Measurements from ENCODE around the gene RALGAPB. TPM values are rescaled to one million over a fixed set of nuclear protein-coding genes. Genes with fewer than 3 reads are reported as not detected.

RALGAPB gene
- total RNA-seq, 1 donor from 2014 or later: 35.7 TPM

DNA sequence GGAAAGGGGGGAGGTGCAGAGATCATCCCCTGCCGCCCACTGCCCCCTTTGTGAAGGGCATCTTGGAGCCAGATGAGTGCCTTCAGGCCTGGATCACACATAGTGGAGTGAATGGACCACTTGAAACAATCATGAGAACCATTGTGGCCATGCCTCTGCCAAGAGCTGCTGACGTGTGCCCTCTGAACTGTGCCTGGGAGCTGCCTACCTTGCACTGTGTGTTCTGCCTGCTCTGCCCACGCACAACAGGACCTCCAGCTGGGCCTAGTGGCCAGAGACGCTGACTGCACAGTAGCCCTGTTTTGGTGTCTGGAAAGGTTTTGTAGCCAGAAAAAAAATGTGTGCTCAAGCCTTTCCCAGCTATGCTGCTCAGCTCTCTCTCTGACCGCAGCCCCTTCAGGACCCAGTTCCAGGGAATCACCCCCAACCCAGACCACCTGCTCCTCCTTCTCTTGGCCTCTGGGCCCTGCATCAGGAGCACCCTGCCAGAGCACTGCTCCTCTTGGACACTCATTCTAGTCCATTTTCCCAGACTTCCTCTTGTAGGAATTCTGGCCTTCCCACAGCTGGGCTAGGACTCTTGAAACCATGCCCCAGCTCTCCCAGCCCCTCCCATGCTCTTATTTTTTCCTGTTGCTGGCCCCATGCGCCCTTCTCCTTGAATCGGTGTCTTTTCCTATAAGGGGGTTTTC lies 106.7 kb downstream of the RALGAPB start:
- no peak for DNase-seq
- no peaks in the 10 kb centered on the region for H3K9me3 ChIP-seq
- no peak overlapping the region for H3K4me3 ChIP-seq
- peaks cover 35% of the 10 kb centered on the region for H3K36me3 ChIP-seq
- intact Hi-C loops (cut with DNase I): no loop called here
- no peaks in the 10 kb centered on the region for H3K4me1 ChIP-seq
- no peak overlapping the region for H3K27ac ChIP-seq
- peak; percentile 18 to 37 for ATAC-seq
- no peaks in the 10 kb centered on the region for H3K27me3 ChIP-seq (ENCODE audit: low read depth)
- TF ChIP-seq, protein P1, sequence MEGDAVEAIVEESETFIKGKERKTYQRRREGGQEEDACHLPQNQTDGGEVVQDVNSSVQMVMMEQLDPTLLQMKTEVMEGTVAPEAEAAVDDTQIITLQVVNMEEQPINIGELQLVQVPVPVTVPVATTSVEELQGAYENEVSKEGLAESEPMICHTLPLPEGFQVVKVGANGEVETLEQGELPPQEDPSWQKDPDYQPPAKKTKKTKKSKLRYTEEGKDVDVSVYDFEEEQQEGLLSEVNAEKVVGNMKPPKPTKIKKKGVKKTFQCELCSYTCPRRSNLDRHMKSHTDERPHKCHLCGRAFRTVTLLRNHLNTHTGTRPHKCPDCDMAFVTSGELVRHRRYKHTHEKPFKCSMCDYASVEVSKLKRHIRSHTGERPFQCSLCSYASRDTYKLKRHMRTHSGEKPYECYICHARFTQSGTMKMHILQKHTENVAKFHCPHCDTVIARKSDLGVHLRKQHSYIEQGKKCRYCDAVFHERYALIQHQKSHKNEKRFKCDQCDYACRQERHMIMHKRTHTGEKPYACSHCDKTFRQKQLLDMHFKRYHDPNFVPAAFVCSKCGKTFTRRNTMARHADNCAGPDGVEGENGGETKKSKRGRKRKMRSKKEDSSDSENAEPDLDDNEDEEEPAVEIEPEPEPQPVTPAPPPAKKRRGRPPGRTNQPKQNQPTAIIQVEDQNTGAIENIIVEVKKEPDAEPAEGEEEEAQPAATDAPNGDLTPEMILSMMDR (IDR thresholded peaks at IDR 0.05): no peak

DNA sequence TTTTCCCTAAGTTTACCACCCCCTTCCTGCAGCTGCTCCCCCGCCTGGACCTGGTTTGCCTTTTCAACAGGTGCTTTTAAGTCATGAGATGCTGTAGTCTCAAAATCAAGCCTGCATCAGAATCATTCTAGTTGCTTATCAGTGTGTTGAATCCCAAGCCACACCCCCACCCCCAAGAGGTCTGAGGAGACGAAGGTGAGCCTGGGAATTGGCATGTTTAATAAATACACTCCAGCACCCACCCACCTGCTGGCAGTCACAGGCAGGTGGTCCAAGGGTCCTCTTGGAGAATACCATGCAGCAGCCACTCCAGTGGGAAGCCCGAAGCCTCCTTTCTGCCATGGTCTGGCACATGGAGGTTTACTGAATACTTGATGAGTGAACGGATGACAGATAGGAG lies 107.3 kb downstream of the RALGAPB start:
- H3K27me3 ChIP-seq (ENCODE audit: low read depth): no peaks in the 10 kb centered on the region
- no peak overlapping the region for H3K27ac ChIP-seq
- ATAC-seq (no peak), DNase-seq (no peak)
- H3K36me3 ChIP-seq: peaks cover 30% of the 10 kb centered on the region
- H3K9me3 ChIP-seq: no peaks in the 10 kb centered on the region
- intact Hi-C loops (cut with DNase I): no loop called here
- no peaks in the 10 kb centered on the region for H3K4me1 ChIP-seq
- no peak overlapping the region for H3K4me3 ChIP-seq
- TF ChIP-seq, protein P1 (IDR thresholded peaks at IDR 0.05): no peak

DNA sequence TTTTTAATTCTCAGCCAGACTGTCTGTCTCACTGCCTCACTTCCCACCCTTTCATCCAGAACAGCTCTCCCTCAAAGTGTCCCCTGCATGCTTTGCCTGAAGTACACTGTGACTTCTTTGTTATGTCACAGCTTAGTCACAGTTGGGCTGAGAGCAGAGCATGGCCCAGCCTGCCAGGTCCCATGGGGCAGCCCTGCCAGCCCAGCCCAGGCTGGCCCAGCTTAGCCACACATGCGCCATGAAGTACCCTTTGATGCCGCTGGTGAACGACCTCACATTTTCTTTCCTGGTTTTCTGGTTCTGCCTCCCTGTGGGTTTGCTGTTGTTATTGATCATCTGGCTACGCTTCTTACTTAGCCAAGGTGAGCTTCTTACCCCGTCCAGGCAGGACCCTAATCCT lies 108.4 kb downstream of the RALGAPB start, which contains the start of gene ADIG:
Gene ADIG (plus strand): TSS at position 185 of the 400 bp plus-strand sequence. CDS start 54 bp downstream, at position 239.
- DNase-seq (no peak), ATAC-seq (peak in 1 of 2 donors; percentile 52)
- intact Hi-C loops (cut with DNase I): no loop called here
- H3K36me3 ChIP-seq: peaks cover 19% of the 10 kb centered on the region
- H3K9me3 ChIP-seq: no peaks in the 10 kb centered on the region
- no peak within 1 kb of the TSS for H3K27ac ChIP-seq
- no peak within 1 kb of the TSS for H3K4me3 ChIP-seq
- H3K27me3 ChIP-seq (ENCODE audit: low read depth): peaks cover 8% of the 10 kb centered on the region
- TF ChIP-seq, protein P1 (IDR thresholded peaks at IDR 0.05): no peak
- H3K4me1 ChIP-seq: no peaks in the 10 kb centered on the region

DNA sequence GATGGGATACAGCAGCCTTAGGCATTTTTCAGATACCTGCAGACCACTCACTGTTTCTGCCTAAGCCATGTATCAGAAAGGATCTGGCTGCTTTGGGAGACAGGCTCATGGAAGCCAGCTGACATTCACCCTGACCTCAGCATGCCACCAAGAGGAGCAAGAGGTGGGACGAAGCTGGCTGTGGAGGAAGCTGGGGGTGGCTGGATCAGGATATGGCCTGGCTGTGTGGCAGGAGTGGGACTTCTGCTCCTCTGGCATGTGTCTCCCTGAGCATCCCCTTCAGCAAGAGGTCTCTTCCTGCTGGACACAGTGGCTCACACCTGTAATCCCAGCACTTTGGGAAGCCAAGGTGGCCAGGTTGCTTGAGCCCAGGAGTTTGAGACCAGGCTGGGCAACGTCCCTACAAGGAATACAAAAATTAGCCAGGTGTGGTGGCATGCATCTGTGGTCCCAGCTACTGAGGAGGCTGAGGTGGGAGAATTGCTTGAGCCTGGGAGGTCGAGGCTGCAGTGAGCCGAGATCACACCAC lies 109.3 kb downstream of the RALGAPB start:
- DNase-seq (no peak), ATAC-seq (no peak)
- Histone ChIP-seq H3K4me1 (no peaks in the 10 kb centered on the region), H3K27me3 (ENCODE audit: low read depth) (peaks cover 10% of the 10 kb centered on the region), H3K4me3 (no peak overlapping the region), H3K36me3 (peaks cover 10% of the 10 kb centered on the region), H3K9me3 (no peaks in the 10 kb centered on the region), H3K27ac (no peak overlapping the region)
- TF ChIP-seq, protein P1 (IDR thresholded peaks at IDR 0.05): no peak
- intact Hi-C loops (cut with DNase I): no loop called here

DNA sequence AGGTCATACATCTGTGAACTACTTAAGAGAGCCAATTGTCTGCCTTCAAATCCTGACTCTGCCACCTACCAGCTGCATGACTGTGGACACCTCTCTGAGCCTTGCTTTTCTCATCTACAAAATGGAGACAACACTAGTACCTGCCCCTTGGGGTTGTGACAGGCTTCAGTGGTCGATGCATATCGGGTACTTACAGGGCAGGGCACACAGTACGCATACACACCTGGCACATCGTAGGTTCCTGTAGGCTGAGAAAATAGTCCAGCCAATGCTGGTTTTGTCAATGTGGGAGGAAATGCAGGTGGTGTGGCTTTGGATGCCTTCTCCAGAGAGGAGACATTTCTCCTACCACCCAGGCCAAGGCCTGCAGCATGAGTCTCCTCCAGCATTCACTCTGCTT lies 110.7 kb downstream of the RALGAPB start:
- no peak overlapping the region for H3K27ac ChIP-seq
- H3K9me3 ChIP-seq: no peaks in the 10 kb centered on the region
- H3K27me3 ChIP-seq (ENCODE audit: low read depth): peaks cover 10% of the 10 kb centered on the region
- DNase-seq (no peak), ATAC-seq (no peak)
- H3K36me3 ChIP-seq: peaks cover under 1% of the 10 kb centered on the region
- TF ChIP-seq, protein P1 (IDR thresholded peaks at IDR 0.05): no peak
- no peaks in the 10 kb centered on the region for H3K4me1 ChIP-seq
- intact Hi-C loops (cut with DNase I): no loop called here
- H3K4me3 ChIP-seq: no peak overlapping the region

Measured in lower lobe of right lung (tissue), 2 donors.